Measurements from ENCODE around the gene PEX14.

Gene PEX14

GRCh38 chr1:10671622-10672342 lies 197.0 kb downstream of the PEX14 start:
- DNase-seq, result no peak

GRCh38 chr1:10672343-10673050 lies 197.7 kb downstream of the PEX14 start:
- no peak for DNase-seq

GRCh38 chr1:10673109-10673711 lies 198.5 kb downstream of the PEX14 start:
- DNase-seq, result no peak

GRCh38 chr1:10674222-10674621 lies 199.5 kb downstream of the PEX14 start:
- no peak for DNase-seq

- no peak for DNase-seq
These were observed 200.2 kb downstream of the PEX14 start for GRCh38 chr1:10674700-10675609.

- no peak for DNase-seq
These were observed 201.1 kb downstream of the PEX14 start for GRCh38 chr1:10675813-10676212.

- no peak for DNase-seq
These were observed 202.2 kb downstream of the PEX14 start for GRCh38 chr1:10676963-10677362.

- no peak for DNase-seq
These were observed 203.0 kb downstream of the PEX14 start for GRCh38 chr1:10677491-10678391.

- DNase-seq, result no peak
These were observed 203.7 kb downstream of the PEX14 start for GRCh38 chr1:10678402-10678801.

- no peak for DNase-seq
These were observed 204.1 kb downstream of the PEX14 start for GRCh38 chr1:10678852-10679251.

GRCh38 chr1:10679496-10680220 lies 204.9 kb downstream of the PEX14 start:
- no peak for DNase-seq

Data from stimulated activated CD4-positive, alpha-beta T cell treated with anti-CD3 and anti-CD28 coated beads, Interleukin-1b, Interleukin-23, amount 100 ng/mL, for 48 hours (primary cell).